Measurements from ENCODE around the gene ANO6.

The ANO6 gene

GRCh38 chr12:45351921-45352670 is 136.2 kb downstream of the ANO6 start:
- peaks cover 4% of the 10 kb centered on the region for H3K36me3 ChIP-seq (ENCODE audit: control insufficient read depth, insufficient read depth, low read length)
- TF ChIP-seq CTCF (IDR thresholded peaks at IDR 0.05; ENCODE audit: insufficient read depth, low read length, poor library complexity, severe bottlenecking), result no peak
- no peak overlapping the region for H3K4me3 ChIP-seq (replicated peaks; ENCODE audit: low read depth, low read length)
- no peak for DNase-seq (ENCODE audit: extremely low read depth, insufficient read length)
- no peaks in the 10 kb centered on the region for H3K27me3 ChIP-seq (replicated peaks; ENCODE audit: control insufficient read depth, insufficient read depth, low read length)

GRCh38 chr12:45353944-45354343 is 138.0 kb downstream of the ANO6 start:
- no peaks in the 10 kb centered on the region for H3K27me3 ChIP-seq (replicated peaks; ENCODE audit: control insufficient read depth, insufficient read depth, low read length)
- no peak for TF ChIP-seq CTCF (IDR thresholded peaks at IDR 0.05; ENCODE audit: insufficient read depth, low read length, poor library complexity, severe bottlenecking)
- no peak for DNase-seq (ENCODE audit: extremely low read depth, insufficient read length)
- H3K36me3 ChIP-seq (ENCODE audit: control insufficient read depth, insufficient read depth, low read length), result peaks cover 4% of the 10 kb centered on the region
- no peak overlapping the region for H3K4me3 ChIP-seq (replicated peaks; ENCODE audit: low read depth, low read length)

GRCh38 chr12:45354399-45354798 is 138.5 kb downstream of the ANO6 start:
- no peak overlapping the region for H3K4me3 ChIP-seq (replicated peaks; ENCODE audit: low read depth, low read length)
- TF ChIP-seq CTCF (IDR thresholded peaks at IDR 0.05; ENCODE audit: insufficient read depth, low read length, poor library complexity, severe bottlenecking), result no peak
- no peaks in the 10 kb centered on the region for H3K27me3 ChIP-seq (replicated peaks; ENCODE audit: control insufficient read depth, insufficient read depth, low read length)
- no peak for DNase-seq (ENCODE audit: extremely low read depth, insufficient read length)
- peaks cover 4% of the 10 kb centered on the region for H3K36me3 ChIP-seq (ENCODE audit: control insufficient read depth, insufficient read depth, low read length)

- DNase-seq (ENCODE audit: extremely low read depth, insufficient read length), result no peak
- Histone ChIP-seq H3K36me3 (ENCODE audit: control insufficient read depth, insufficient read depth, low read length) (peaks cover 1% of the 10 kb centered on the region; the same call in 1 of the 2 replicates), H3K27me3 (replicated peaks; ENCODE audit: control insufficient read depth, insufficient read depth, low read length) (no peaks in the 10 kb centered on the region), H3K4me3 (replicated peaks; ENCODE audit: low read depth, low read length) (no peak overlapping the region)
- TF ChIP-seq CTCF (IDR thresholded peaks at IDR 0.05; ENCODE audit: insufficient read depth, low read length, poor library complexity, severe bottlenecking), result no peak
These were observed 139.8 kb downstream of the ANO6 start for GRCh38 chr12:45355730-45356129.

GRCh38 chr12:45356822-45357538 is 141.1 kb downstream of the ANO6 start:
- no peak for DNase-seq (ENCODE audit: extremely low read depth, insufficient read length)
- H3K36me3 ChIP-seq (ENCODE audit: control insufficient read depth, insufficient read depth, low read length), result peaks cover 1% of the 10 kb centered on the region; the same call in 1 of the 2 replicates

More at GRCh38 chr12:45356822-45357538, 141.1 kb downstream of the ANO6 start:
- Histone ChIP-seq H3K4me3 (replicated peaks; ENCODE audit: low read depth, low read length) (no peak overlapping the region), H3K27me3 (replicated peaks; ENCODE audit: control insufficient read depth, insufficient read depth, low read length) (no peaks in the 10 kb centered on the region)
- no peak for TF ChIP-seq CTCF (IDR thresholded peaks at IDR 0.05; ENCODE audit: insufficient read depth, low read length, poor library complexity, severe bottlenecking)
